Astrocyte of the cerebellum (primary cell): ENCODE data around the gene KLHL3.

Experiments
- DNase-seq: peaks from one replicate; pipeline ENCODE4 v3.0.0-alpha.2; 2011; ENCODE audit warnings: low read depth
- H3K4me3 ChIP-seq: 2 replicates; pipeline ENCODE4 v1.5.1; 2011; ENCODE audit warnings: mild to moderate bottlenecking, low read depth, low read length, moderate library complexity
- CTCF ChIP-seq: IDR thresholded peaks from 2 replicates; pipeline ENCODE4 v1.5.1; 2012; ENCODE audit warnings: low read length, low read depth, moderate library complexity, mild to moderate bottlenecking; ENCODE audit errors: missing control alignments
- in situ Hi-C: cut with HindIII; loops from 2 replicates; pipeline ENCODE4 v1.10.0; 2017; ENCODE audit warnings: low sequenced_read_pairs

Gene KLHL3

GRCh38 chr5:137714494-137714893 is 21.4 kb downstream of the KLHL3 start:
- no peak for DNase-seq
- no peak for TF ChIP-seq CTCF
- no peak overlapping the region for H3K4me3 ChIP-seq
- in situ Hi-C loops: no loop called here

- TF ChIP-seq CTCF: no peak
- DNase-seq: no peak
- in situ Hi-C loops: no loop called here
- H3K4me3 ChIP-seq: no peak overlapping the region
Measured at GRCh38 chr5:137712139-137712667, 23.7 kb downstream of the KLHL3 start.

GRCh38 chr5:137710086-137710485 is 25.8 kb downstream of the KLHL3 start:
- in situ Hi-C loops: no loop called here
- DNase-seq: no peak
- no peak overlapping the region for H3K4me3 ChIP-seq
- no peak for TF ChIP-seq CTCF

GRCh38 chr5:137708796-137709559 is 26.9 kb downstream of the KLHL3 start:
- TF ChIP-seq CTCF: no peak
- no peak for DNase-seq
- in situ Hi-C loops: no loop called here

GRCh38 chr5:137708062-137708461 is 27.8 kb downstream of the KLHL3 start:
- DNase-seq: no peak
- in situ Hi-C loops: no loop called here
- no peak for TF ChIP-seq CTCF
- H3K4me3 ChIP-seq: no peak overlapping the region

More at GRCh38 chr5:137708796-137709559, 26.9 kb downstream of the KLHL3 start:
- no peak overlapping the region for H3K4me3 ChIP-seq

GRCh38 chr5:137706841-137707240 is 29.0 kb downstream of the KLHL3 start:
- no peak for DNase-seq
- H3K4me3 ChIP-seq: no peak overlapping the region
- in situ Hi-C loops: no loop called here
- TF ChIP-seq CTCF: no peak
